ENCODE data around the gene PCGF2.
A peak's percentile ranks its signal among the peaks of the same experiment; 100 is the strongest.

The PCGF2 gene

GRCh38 chr17:38751144-38751807, 3.1 kb upstream of the PCGF2 start:
- DNase-seq: no peak

- no peak for DNase-seq
Observed at GRCh38 chr17:38750312-38751121, 2.4 kb upstream of the PCGF2 start.

DNA sequence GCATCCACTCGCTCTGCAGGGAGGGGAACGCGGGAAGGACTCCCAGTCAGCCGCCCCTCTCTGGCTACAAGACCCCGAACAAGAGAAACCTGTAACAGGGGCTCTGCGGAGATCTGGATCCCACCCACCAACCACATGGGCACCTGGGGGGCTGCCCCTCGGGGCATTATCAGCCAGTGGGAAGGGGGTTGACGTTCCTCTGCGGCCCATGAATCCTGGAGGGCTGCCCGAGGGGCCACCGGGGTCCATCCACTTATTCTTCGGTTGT, 1.8 kb upstream of the PCGF2 start:
- no peak for DNase-seq

- no peak for DNase-seq
Observed at GRCh38 chr17:38749223-38750043, 1.3 kb upstream of the PCGF2 start.

DNA sequence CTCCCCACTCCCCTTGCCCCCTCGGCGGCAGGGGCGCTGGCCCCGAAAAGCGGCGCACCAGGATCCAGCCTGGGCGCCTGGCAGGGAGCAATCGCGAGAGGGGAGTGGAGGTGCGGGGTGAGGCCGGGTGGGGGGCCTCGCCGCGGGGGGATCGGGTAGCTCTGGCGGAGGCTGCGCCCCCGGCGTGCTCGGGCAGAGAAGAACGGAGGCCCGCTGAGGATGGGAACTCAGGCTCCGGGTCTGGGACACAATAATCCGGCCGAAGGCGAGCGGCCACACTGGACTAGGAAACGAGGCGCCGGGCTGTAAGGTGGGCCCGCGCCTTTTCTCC, 721 bp upstream of the PCGF2 start:
- DNase-seq: no peak

GRCh38 chr17:38747463-38748148, 530 bp downstream of the PCGF2 start:
- DNase-seq: no peak

GRCh38 chr17:38746849-38747462, 1.2 kb downstream of the PCGF2 start:
- no peak for DNase-seq

DNA sequence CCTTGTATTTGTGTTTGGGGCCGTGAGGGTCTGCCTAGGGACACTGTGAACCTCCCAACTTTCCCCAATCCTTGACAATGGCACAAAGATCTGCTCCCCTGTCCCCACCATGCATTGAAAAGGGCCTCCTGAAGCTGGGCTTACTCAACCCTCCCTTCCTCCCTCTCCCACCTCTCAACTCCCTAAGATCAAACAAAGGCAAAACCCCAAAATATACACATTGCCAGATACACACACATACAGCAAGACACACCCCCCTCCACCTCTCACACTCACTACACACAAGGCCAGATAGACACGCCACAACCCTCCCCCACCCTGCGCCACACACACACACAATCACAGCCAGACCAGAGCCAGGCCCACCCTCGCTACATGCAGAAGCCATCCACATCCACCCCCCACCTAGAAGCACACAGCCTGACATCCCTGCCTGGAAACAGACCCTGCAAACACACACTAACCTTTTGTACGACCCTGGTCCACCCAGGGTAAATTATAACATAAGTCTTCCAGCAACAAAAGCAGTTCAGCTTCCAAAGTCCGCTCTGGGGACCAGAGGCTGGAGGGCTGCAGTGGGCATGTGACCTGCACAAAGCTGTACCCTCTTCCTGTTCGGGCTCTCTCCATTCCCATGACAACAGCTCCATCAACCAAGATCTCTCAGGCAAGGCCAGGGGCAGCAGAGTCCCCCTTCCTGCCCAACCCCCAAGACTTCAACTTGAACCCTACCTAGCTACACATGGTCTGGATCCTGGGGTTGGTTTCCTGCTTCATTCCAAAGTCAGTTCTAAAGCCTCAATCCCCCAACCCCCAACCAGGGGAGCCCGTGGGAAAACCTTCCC, 1.9 kb downstream of the PCGF2 start:
- DNase-seq: no peak

- no peak for DNase-seq
Observed at GRCh38 chr17:38745545-38745944, 2.6 kb downstream of the PCGF2 start.

- no peak for DNase-seq
Observed at GRCh38 chr17:38743556-38744171, 4.5 kb downstream of the PCGF2 start.

DNA sequence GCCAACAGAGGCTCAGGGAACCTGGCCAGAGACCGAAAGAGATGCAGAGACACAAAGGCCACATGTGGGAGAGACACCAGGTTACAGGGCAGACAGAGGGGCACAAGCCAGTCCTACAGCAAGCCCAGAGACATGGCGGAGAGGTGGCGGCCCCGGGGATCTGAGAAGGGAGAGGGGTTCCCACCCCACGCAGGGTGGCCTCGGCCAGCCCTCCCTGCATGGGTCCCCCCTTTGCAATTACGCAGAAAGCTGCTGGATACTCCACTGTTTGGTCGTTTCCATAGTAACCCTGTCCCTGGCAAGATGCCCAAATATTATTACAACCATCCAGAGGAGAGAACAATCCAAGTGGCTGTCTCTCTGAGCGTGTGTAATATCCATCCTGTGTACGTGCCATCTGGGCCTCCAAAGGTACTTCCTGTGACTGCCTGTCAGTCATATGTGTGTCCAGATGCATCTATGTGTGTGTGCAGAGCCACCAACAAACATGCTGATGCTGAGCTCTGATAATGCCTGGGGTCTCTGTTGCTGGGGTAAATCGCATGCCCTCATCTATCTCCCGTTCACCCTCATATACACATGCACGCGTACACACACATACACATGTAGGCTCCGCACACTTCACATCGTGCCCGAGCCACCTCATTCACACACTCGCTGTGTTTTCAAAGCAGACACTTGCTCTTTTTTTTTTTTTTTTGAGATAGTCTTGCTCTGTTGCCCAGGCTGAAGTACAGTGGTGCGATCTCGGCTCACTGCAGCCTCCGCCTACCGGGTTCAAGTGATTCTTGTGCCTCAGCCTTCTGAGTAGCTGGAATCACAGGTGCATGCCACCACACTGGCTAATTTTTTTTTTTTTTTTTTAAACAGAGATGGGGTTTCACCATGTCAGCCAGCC, 5.5 kb downstream of the PCGF2 start:
- DNase-seq: peak; percentile 37

GRCh38 chr17:38741921-38742410, 6.2 kb downstream of the PCGF2 start:
- DNase-seq: no peak

DNA sequence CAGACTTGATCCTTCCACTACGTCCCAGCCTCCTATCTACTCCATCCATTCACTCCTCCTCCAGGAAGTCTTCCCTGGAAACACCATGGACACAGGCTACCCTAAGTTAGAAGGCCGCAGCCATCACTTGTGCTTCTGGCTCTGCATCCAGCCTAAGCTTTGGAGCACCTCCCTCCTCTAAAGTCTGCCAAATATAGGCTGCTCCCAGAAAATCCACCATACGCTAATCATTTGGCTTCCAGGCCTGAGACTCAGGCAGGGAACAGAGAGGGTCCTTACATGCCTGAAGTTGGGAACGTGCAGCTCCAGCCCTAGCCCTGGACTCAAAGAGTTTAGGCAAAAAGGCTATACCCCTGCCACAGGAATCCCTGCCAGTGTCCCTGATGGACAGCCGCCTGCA, 6.7 kb downstream of the PCGF2 start:
- no peak for DNase-seq

GRCh38 chr17:38740806-38741205, 7.3 kb downstream of the PCGF2 start:
- no peak for DNase-seq

- no peak for DNase-seq
Observed at GRCh38 chr17:38740044-38740443, 8.1 kb downstream of the PCGF2 start.

DNA sequence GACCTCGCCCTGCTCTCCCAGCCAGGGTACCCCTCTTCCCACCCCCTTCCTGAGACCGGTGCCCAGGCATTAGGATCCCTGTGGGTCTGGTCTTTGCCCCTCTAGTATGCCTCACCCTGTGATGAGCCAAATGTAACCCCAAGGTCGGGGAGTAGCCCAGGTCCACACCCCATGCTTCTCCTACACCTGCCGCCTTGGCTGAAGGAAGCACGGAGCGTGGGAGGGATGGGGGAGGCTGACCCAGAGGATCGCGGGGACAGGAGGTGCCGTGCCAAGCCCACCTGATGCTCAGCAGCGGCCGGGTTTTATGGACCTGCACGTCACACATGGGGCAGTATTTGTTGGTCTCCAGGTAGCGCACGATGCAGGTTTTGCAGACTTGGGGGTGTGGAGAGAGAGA, 8.8 kb downstream of the PCGF2 start:
- DNase-seq: no peak

- no peak for DNase-seq
Observed at GRCh38 chr17:38738686-38739085, 9.4 kb downstream of the PCGF2 start.

DNA sequence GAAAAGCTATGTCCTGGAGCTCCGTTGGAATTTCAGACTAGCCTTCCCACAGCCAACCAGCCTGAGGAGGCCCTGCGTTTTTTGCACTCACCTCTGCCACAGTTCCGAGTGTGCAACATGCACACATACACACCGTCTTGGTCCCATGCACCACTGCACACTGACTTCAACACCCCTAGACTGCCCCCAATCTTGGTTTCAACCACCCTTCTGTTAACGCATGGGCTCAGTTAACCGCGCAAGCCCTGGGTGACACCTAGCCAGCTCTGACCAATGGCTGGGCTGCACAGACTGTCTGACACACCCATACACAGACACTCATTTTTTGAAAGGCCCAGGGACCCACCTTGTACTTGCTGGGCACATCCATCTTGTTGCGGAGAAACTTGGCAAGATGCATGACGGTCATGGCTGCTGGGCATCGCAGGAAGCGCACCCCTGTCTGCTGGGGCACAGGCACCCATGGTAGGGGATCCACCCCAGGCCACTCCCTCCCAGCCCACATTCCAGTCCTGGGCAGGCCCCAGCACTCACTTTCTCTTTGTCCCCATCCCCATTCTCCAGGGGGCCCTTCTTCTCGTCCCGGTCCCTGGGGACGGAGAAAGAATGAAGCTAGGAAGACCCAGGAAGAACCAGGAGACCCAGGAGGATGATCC, 10.0 kb downstream of the PCGF2 start:
- DNase-seq: no peak

DNA sequence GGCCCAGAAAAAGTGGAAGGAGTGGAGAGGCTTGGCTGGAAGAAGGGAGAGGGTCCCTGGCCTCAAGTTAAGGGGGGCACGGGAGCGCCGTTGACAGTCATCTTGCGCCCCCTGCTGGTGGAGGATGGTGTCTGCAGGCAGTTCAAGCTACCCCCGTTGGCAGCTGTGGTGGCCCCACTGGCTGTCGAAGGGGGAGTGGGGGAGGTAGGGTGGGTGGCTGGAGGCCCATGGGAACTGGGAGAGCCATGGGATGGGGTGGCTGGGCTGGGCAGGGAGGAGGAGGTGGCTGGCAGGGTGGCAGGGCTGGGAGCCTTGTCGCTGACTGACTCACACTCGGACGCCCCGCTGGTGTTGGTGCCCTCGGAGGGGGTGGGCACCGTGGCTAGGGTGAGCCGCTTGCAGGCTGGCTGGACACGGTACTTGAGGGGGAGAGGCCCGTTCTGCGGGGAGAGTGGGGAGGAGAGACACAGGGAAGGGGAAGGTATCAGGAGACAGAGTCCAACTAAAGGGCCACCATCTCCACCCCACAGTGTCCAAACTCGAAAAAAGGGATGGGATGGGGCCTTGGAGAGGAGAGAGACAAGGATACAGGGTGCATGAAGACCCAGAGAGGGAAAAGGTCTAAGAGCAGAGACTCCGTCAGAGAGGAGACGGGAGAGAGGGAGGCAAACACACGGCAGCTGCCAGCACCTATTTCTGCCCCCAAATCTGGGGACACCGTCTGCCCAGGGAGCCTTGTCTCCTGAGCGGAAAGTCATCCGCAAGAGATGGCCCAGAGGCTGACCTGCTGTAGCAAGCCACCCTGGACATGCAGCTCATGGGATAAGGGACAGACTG, 12.8 kb downstream of the PCGF2 start:
- peak; percentile 41 for DNase-seq
